Activated T-cell treated with anti-CD3 and anti-CD28 coated beads for 48 hours (primary cell): ENCODE data around the gene DNAH8.

Source experiments
- DNase-seq: peaks from one replicate; pipeline ENCODE4 v3.0.0-alpha.2; 2020; ENCODE audit warnings: low read depth

DNAH8 gene

DNA sequence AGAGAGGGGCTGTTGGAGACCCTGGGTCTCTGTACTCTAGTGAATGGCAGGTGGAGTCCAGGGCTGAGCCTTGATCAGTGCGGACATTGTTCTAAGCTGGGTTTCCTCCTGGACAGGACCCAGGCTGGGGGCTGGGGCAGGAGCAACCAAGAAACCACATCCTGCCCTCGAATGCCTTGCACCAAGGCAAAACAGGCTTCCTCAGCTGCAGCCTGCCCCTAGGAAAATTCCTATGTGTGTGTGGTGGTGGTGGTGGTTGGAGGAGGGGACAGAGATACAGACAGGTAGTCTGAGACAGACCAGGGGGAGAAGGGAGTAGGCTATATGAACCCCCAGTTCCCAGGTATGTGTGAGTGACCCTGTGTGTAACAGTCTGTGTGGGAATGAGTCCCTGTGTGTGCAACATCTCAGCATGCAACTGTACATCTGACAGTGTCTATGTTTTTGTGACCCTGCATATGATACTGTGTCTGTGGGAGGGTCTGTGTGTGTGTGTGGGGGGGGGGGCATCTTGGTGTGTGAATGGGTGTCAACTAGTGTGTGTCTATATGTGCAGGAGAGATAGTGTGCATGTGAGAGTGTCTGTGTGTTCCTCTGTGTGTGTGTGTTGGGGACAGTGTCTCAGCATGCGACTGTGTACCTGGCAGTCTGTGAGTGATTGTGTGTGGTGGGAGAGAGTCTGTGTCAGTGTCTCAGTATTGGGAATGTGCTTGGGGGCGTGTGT lies 336.4 kb downstream of the DNAH8 start:
- DNase-seq: no peak

- no peak for DNase-seq
These were observed 338.0 kb downstream of the DNAH8 start for GRCh38 chr6:39053016-39053624.

- no peak for DNase-seq
These were observed 338.9 kb downstream of the DNAH8 start for GRCh38 chr6:39053854-39054576.

DNA sequence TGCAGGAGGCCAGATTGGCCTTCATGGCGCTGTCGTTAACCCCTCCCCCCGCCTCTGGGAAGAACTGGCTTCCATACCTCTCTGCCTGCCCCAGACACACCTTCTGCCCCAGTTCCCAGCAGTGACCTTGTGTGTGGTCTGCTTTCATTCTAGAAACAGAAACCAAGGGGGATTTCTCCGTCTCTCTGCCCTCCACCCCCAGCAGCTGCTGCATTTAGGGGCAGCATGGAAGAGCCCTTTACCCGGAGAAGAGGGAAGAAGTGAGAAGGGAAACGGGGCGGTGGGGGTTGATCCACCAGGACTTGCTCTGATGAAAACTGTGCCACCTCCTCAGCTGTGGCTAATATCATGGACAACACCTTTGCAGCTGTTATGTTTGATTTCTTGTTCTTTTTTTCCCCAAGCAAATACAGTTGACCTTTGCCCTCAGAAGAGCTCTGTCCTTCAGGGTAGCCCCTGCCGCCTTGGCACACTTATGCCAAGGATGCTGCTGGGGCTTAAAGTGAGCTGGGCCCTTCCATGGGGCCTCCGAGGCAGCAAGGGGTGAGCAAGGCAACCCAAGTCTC lies 339.5 kb downstream of the DNAH8 start:
- no peak for DNase-seq

DNA sequence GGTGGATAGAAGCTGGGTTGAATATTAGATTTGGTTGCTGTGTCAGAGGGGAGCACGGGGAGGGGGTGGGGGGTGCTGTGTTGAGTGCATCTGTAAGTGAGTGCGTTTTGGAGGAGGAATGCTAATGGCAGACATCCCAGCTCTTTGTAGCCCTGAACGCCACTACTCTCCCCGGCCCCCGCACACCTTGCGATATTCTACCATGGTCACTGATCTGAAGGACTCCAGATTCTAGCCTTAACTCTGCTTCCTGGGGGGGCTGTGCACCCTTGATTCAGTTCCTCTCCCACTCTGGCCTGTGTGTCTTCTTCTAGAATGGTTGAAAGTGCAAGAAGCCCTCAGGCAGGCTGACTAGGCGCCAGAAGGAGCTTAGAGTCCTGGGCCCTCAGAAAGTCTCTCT lies 340.6 kb downstream of the DNAH8 start:
- no peak for DNase-seq

- no peak for DNase-seq
These were observed 341.1 kb downstream of the DNAH8 start for GRCh38 chr6:39056191-39056590.

DNA sequence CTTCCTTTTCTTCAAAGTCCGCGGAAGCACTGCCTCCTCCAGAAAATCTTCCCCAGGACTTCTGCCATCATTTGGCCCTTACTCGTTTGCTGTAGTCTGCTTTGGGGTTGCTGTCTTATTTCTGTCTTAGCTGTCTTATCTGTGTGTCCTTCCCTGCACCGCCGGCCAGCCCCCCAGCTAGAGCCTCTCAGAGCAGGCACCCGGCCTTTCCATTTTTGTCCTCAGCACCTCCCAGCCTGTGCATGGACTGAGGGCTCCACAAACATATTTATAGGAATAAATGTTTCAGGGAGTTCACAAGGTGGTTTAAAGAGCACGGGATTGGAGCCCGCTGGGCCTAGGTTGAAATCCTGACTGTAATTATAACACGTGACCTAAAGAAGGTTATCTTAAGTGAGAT lies 341.6 kb downstream of the DNAH8 start:
- DNase-seq: no peak

GRCh38 chr6:39057251-39058155 lies 342.4 kb downstream of the DNAH8 start:
- no peak for DNase-seq

DNA sequence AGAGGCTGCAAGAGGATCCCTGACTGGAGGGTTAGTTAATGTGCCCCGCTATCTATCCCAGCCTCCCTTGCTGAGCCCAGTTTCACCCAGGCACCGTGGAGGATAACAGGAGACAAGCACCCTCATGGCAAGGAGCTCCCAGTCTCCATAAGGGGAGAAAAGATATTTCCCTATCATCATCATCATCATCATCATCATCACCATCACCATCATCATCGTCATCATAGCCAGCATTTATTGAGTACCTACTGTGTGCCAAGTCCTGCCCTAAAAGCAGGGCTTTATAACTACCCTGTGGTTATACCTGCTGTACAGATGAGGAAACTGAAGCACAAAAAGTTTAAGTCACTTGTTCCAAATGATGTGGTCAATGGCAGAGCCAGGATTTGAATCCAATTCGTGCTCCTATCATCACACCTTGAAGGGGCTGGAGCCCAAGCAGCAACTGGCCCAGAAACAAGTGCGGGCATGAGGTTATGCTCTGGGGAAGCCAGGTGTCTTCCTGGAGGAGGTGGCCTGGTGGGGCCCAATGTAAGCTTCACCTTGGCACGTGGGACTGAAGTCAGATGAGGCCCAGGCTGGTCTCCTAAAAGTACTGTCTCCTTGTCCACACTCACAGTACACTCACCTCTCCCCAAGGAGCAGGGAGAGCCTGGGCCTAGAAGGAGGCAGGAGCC lies 343.5 kb downstream of the DNAH8 start:
- no peak for DNase-seq

DNA sequence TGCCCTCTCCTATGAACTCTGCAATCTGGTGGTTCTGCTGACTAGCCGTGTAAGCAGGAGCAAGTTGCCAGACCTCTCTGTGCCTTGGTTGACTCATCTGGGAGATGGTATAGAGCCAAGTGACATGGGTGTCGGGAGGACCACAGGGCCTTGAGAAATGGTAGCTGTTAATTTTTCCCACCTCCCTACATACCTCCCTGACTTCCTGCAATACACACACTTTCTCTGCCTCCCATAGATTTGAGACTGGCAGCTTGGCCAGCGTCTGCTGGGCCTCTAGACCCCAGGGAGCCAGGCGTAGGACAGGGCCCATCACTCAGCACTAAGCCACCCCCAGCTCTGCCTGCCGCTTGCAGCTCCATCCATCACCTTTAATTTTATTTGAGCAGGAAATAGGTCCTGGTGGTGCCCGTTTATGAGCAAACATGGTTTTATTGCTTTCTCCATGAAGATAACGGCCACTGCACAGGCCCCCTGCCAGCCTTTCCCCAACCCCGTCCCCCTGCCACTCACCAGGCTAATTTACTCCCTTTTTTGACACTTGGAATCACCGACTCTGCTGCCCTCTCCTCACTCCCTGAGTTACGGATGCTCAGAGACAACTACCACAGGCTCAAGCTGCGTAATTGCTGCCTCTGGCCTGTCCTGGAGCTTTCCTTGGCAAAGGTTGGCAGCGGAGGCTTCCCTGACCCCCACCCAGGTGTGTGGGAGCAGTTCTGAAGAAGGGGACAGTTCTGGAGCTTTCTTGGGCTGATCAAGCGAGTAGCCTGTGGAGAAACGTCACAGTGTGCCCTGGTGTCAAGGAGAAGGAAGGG lies 344.6 kb downstream of the DNAH8 start:
- no peak for DNase-seq

DNA sequence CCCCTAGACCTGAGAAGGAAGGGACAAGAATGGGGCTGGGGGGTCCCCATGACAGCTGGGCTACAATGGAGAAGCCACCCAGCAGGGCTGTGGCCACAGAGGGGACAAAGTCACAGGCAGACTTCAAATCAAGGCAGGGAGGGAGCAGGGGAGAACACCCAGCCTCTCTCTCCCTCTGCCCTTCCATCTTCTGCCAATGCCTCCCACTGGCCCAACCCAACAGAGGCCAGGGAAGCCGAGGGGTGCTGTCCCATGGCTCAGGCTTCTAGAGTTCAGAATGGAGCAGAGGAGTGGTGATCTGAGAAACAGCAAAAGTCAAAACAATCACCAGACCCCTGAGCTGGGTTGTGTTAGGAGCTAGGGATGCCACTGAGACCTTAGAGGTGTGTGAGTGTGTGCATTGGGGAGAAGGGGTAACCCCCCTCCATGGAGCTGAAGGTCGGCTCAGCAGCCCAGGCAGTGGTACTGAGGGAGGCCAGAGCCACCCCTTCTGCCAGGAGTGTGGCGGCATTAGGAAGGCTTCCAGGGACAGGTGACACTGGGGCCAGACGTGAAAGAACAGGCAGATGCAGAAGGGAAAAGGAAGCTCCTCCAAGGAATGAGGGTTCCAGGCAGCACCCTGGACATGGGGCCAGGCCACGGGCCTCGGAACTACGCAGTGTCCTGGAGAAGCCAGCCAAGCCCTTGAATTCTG lies 345.5 kb downstream of the DNAH8 start:
- no peak for DNase-seq

GRCh38 chr6:39061182-39061581 lies 346.1 kb downstream of the DNAH8 start:
- no peak for DNase-seq

- no peak for DNase-seq
These were observed 346.5 kb downstream of the DNAH8 start for GRCh38 chr6:39061588-39061987.

DNA sequence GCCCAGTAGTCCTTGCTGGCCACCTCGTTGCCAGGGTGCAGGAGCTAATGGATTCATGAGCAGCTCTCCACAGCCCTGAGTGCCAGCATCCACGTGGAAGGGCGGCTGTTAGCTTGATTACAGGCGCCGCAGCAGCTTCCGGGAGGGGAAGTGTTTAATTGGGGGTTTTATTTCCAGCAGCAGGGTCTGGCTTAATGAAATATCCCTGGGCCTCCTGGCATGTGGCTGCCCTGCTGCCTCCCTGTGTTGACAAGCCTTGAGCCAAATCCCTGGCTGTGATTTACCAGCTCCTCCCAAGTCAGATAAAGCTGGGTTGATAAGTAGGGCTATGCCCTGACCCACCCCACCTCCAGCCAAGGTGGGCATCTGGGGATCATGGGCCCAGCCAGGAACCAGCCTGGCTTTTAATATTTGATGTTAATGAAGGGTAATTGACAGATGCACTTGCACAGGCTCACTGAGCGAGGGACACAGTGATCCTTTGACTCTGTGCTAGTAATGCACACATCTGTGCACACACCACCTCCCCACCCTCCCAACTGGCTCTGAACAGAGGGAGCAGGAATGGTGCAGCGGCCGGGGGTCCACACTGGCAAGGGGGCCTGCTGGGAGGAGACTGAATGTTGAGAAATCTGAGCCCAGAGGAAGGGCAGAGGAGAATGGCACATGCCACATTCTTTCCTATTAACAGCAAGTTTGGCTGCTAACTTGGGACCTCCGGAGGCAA lies 347.1 kb downstream of the DNAH8 start:
- no peak for DNase-seq

DNA sequence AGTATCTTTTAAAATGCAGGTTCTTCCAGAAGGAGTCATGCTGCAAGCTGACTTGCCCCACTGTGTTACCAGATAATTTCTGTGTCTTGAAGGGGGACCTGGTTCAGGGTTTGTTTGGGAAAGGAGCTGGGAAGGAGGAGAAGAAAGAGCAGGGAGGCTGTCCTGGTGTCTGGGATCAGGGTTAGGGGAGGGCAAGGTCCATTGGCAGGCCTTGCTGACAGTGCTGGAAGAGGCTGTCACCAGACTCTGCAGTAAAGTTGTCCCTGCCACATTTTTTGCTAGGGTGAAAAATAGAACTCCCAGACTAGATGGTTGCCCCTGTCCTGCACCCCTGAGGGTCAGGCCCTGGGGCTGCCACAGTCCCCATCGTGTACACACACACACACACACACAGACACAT lies 348.4 kb downstream of the DNAH8 start:
- no peak for DNase-seq

DNA sequence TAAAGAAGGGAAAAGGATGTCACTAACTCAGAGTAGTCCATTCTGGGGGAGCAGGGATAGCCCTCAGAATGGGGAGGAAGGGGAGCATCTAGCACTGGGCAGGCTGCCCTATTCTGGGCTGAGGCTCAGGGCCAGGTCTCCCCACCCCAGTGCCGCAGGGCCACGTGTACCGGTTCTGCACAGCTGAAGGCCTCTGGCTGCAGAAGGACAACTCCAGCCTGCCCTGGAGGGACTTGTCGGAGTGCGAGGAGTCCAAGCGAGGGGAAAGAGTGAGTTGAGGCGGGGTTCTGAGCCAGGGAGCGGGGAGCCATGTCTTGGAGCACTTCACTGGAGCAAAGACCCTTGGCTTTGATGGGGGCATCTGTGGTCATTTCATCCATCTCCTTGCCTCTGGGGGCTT lies 350.4 kb downstream of the DNAH8 start:
- no peak for DNase-seq

DNA sequence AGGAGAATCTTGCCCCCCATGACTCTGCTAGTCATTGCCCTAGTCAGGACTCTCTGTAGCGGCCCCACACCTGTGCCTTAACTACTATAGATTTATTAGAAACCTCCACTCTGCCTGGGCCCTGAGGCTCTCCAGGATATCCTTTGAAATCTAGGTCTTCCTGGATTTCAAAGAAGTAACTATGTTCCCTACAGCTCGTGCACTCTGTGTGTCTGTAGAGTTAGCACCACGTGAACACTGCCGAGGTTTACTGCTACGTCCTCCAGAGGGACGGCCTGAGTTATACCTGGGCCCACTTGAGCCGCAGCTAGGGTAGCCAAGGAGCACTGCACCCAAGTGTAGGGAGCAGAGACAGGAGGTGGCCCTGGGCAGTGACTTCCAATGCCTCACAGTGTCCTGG lies 353.3 kb downstream of the DNAH8 start:
- no peak for DNase-seq

DNA sequence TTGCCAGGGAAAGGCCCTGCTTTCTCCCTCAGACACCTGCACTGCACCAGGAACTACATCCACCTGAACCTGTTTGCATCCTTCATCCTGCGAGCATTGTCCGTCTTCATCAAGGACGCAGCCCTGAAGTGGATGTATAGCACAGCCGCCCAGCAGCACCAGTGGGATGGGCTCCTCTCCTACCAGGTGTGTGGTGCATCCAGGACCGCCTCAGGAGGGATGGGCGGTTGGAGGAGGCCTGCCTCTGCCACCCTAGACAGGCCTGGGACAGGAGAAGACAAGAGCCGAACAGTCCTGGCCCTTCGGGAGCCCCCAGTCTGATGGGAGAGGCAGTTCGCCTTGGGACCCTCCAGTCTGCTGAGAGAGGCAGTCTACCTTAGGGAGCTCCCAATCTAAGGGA lies 357.7 kb downstream of the DNAH8 start:
- no peak for DNase-seq
